CD14-positive monocyte (primary cell): ENCODE measurements around the gene TMCO4. TPM values are rescaled to one million over a fixed set of nuclear protein-coding genes. Genes with fewer than 3 reads are reported as not detected.

Source experiments
- DNase-seq, 3 donors: peaks; one replicate each; pipeline ENCODE4 v3.0.0-alpha.2; 2011 to 2022
- H2AFZ ChIP-seq: 2 replicates; pipeline ENCODE4 v1.6.0; 2012; ENCODE audit warnings: mild to moderate bottlenecking, low read depth, low read length, inconsistent platforms; ENCODE audit not compliant: insufficient read depth, poor library complexity, severe bottlenecking
- H3K27ac ChIP-seq, 2 donors: 1 replicate in 1 of 2; 2 replicates in 1 of 2; pipeline ENCODE4 v1.5.1; 2012 to 2013; ENCODE audit warnings: low read length in 2 of 2, control low read depth in 1 of 2, inconsistent platforms in 1 of 2, low read depth in 1 of 2, mild to moderate bottlenecking in 1 of 2
- H3K27me3 ChIP-seq, 2 donors: one replicate each; pipeline versions ENCODE4 v1.6.0 to v1.6.1; 2011 to 2013; ENCODE audit warnings: low read length in 2 of 2; ENCODE audit not compliant: control insufficient read depth in 2 of 2, insufficient read depth in 2 of 2
- H3K36me3 ChIP-seq, 2 donors: replicated peaks in 1 of 2; 1 replicate in 1 of 2; 2 replicates in 1 of 2; pipeline versions ENCODE4 v1.5.1 to v1.6.1; 2012 to 2013; ENCODE audit warnings: low read length in 2 of 2, control low read depth in 1 of 2, inconsistent platforms in 1 of 2, mild to moderate bottlenecking in 1 of 2; ENCODE audit not compliant: insufficient read depth in 2 of 2, control insufficient read depth in 1 of 2
- H3K4me1 ChIP-seq, 2 donors: 1 replicate in 1 of 2; 2 replicates in 1 of 2; pipeline versions ENCODE4 v1.5.1 to v1.6.1; 2012 to 2013; ENCODE audit warnings: low read length in 2 of 2, control low read depth in 1 of 2, inconsistent platforms in 1 of 2, mild to moderate bottlenecking in 1 of 2, moderate library complexity in 1 of 2; ENCODE audit not compliant: insufficient read depth in 2 of 2, control insufficient read depth in 1 of 2
- H3K4me2 ChIP-seq: replicated peaks from 2 replicates; pipeline ENCODE3; 2012; ENCODE audit warnings: low read length, moderate library complexity, mild to moderate bottlenecking; ENCODE audit not compliant: poor library complexity, severe bottlenecking; ENCODE audit errors: extremely low read depth
- H3K4me3 ChIP-seq, 3 experiments: fragments of 200-600 bp in 1 of 3; sonication (generic) in 1 of 3; replicated peaks in 1 of 3; 1 replicate in 2 of 3; 2 replicates in 1 of 3; pipeline ENCODE4 v1.5.1; 2011 to 2013; ENCODE audit warnings: low read length in 3 of 3, mild to moderate bottlenecking in 3 of 3, control low read depth in 2 of 3, low read depth in 2 of 3, inconsistent platforms in 1 of 3, moderate library complexity in 1 of 3
- H3K79me2 ChIP-seq: 2 replicates; pipeline ENCODE4 v1.6.0; 2012; ENCODE audit warnings: mild to moderate bottlenecking, control low read depth, inconsistent platforms, low read length, moderate library complexity; ENCODE audit not compliant: insufficient read depth
- H3K9ac ChIP-seq: 2 replicates; pipeline ENCODE4 v1.6.0; 2017; ENCODE audit warnings: low read length, mild to moderate bottlenecking; ENCODE audit not compliant: insufficient read depth, poor library complexity, severe bottlenecking
- H3K9me3 ChIP-seq, 2 donors: replicated peaks in 1 of 2; 1 replicate in 1 of 2; 2 replicates in 1 of 2; pipeline versions ENCODE4 v1.5.1 to v1.6.1; 2012 to 2013; ENCODE audit warnings: low read length in 2 of 2, control low read depth in 1 of 2; ENCODE audit not compliant: control insufficient read depth in 1 of 2, insufficient read depth in 1 of 2
- H4K20me1 ChIP-seq: 2 replicates; pipeline ENCODE4 v1.6.0; 2012; ENCODE audit warnings: mild to moderate bottlenecking, low read length, control low read depth, moderate library complexity; ENCODE audit not compliant: insufficient read depth
- H3K27ac Mint-ChIP-seq, 7 donors: one replicate each; pipeline ENCODE4 v1.8.0; 2020; ENCODE audit warnings: mild to moderate bottlenecking in 7 of 7, mixed read lengths in 7 of 7, moderate library complexity in 6 of 7, inconsistent platforms in 2 of 7
- H3K27me3 Mint-ChIP-seq, 3 donors: one replicate each; pipeline ENCODE4 v1.8.0; 2021 to 2022; ENCODE audit warnings: low read depth in 3 of 3, mild to moderate bottlenecking in 3 of 3, mixed read lengths in 3 of 3, moderate library complexity in 3 of 3, inconsistent platforms in 1 of 3
- H3K36me3 Mint-ChIP-seq, 2 donors: one replicate each; pipeline ENCODE4 v1.8.0; 2020; ENCODE audit warnings: mixed read lengths in 2 of 2, inconsistent platforms in 1 of 2, mild to moderate bottlenecking in 1 of 2
- H3K4me1 Mint-ChIP-seq: one replicate; pipeline ENCODE4 v1.8.0; 2020; ENCODE audit warnings: mild to moderate bottlenecking, mixed read lengths
- H3K4me3 Mint-ChIP-seq, 2 donors: one replicate each; pipeline ENCODE4 v1.8.0; 2020; ENCODE audit warnings: mild to moderate bottlenecking in 2 of 2, mixed read lengths in 2 of 2, moderate library complexity in 1 of 2
- H3K9me3 Mint-ChIP-seq, 7 donors: one replicate each; pipeline ENCODE4 v1.8.0; 2020 to 2022; ENCODE audit warnings: mixed read lengths in 7 of 7, mild to moderate bottlenecking in 6 of 7, moderate library complexity in 6 of 7, inconsistent platforms in 2 of 7
- WGBS: methylation state at CpG from one replicate; pipeline ENCODE4 v1.1.5; 2013; ENCODE audit warnings: missing lambda C conversion rate; ENCODE audit not compliant: insufficient coverage; 5-methylcytosine and 5-hydroxymethylcytosine counted together
- intact Hi-C, 2 donors: fragments of 100-400 bp; cut with micrococcal nuclease; formaldehyde crosslinking; loops; one replicate each; pipeline versions ENCODE4 v1.15.0 to v1.15.1; 2023
- polyA plus RNA-seq, 3 donors: library from polyadenylated mRNA; depleted of rRNA in 1 of 3; unstranded in 2 of 3; stranded (reverse) in 1 of 3; fragments of 300-500 nt in 2 of 3; fragments of >200 nt in 1 of 3; fragmentation: Illumina TruSeq in 2 of 3; gene quantifications; 1 replicate in 2 of 3; 2 replicates in 1 of 3; pipeline ENCODE4 v1.2.3, GENCODE V29; 2012 to 2021
- TF ChIP-seq, protein P1 (sequence below): fragments of 200-600 bp; IDR thresholded peaks from one replicate; pipeline ENCODE4 v1.8.0; 2022; ENCODE audit warnings: antibody characterized with exemption, mild to moderate bottlenecking

The TMCO4 gene
- polyA plus RNA-seq, 3 donors: 6.9 to 10.1 (median 7.9) TPM

GRCh38 chr1:19771350-19771749 is 28.4 kb downstream of the TMCO4 start:
- H3K36me3 Mint-ChIP-seq: peaks cover 53 to 65% of the 10 kb centered on the region in 2 donors
- Histone ChIP-seq H3K9ac (no peak overlapping the region), H3K27me3 (no peaks in the 10 kb centered on the region), H3K27ac (no peak overlapping the region), H4K20me1 (no peaks in the 10 kb centered on the region), H2AFZ (no peak overlapping the region), H3K4me1 (no peaks in the 10 kb centered on the region), H3K4me3 (no peak overlapping the region), H3K36me3 (peaks cover 36 to 85% of the 10 kb centered on the region in 2 donors), H3K79me2 (no peaks in the 10 kb centered on the region), H3K9me3 (no peaks in the 10 kb centered on the region), H3K4me2 (no peak overlapping the region)
- no peaks in the 10 kb centered on the region for H3K4me1 Mint-ChIP-seq
- no peak for DNase-seq
- H3K9me3 Mint-ChIP-seq: peaks cover 0 to 1% (median 0%) of the 10 kb centered on the region in 7 donors
- H3K4me3 Mint-ChIP-seq: no peak overlapping the region
- TF ChIP-seq, protein P1, sequence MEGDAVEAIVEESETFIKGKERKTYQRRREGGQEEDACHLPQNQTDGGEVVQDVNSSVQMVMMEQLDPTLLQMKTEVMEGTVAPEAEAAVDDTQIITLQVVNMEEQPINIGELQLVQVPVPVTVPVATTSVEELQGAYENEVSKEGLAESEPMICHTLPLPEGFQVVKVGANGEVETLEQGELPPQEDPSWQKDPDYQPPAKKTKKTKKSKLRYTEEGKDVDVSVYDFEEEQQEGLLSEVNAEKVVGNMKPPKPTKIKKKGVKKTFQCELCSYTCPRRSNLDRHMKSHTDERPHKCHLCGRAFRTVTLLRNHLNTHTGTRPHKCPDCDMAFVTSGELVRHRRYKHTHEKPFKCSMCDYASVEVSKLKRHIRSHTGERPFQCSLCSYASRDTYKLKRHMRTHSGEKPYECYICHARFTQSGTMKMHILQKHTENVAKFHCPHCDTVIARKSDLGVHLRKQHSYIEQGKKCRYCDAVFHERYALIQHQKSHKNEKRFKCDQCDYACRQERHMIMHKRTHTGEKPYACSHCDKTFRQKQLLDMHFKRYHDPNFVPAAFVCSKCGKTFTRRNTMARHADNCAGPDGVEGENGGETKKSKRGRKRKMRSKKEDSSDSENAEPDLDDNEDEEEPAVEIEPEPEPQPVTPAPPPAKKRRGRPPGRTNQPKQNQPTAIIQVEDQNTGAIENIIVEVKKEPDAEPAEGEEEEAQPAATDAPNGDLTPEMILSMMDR: no peak
- H3K27ac Mint-ChIP-seq: peak overlapping the region in 1 of 7 donors; percentile 67
- intact Hi-C loops: no loop called here
- H3K27me3 Mint-ChIP-seq: no peaks in the 10 kb centered on the region
- 100% methylated on average over 4 of the region's 6 CpGs for WGBS

- peaks cover 0 to 1% (median 0%) of the 10 kb centered on the region in 7 donors for H3K9me3 Mint-ChIP-seq
- no peaks in the 10 kb centered on the region for H3K79me2 ChIP-seq
- H3K4me3 ChIP-seq: no peak overlapping the region
- no peaks in the 10 kb centered on the region for H3K27me3 ChIP-seq
- H3K27ac Mint-ChIP-seq: no peak overlapping the region
- no peaks in the 10 kb centered on the region for H3K4me1 Mint-ChIP-seq
- H3K4me1 ChIP-seq: no peaks in the 10 kb centered on the region
- no peaks in the 10 kb centered on the region for H3K27me3 Mint-ChIP-seq
- peaks cover 55 to 62% of the 10 kb centered on the region in 2 donors for H3K36me3 Mint-ChIP-seq
- H3K4me2 ChIP-seq: no peak overlapping the region
- TF ChIP-seq, protein P1: no peak
- 40% methylated on average over 1 of the region's 10 CpGs for WGBS
- no peak overlapping the region for H3K9ac ChIP-seq
- no peak for DNase-seq
- H3K4me3 Mint-ChIP-seq: no peak overlapping the region
- H3K36me3 ChIP-seq: peaks cover 34 to 81% of the 10 kb centered on the region in 2 donors
- H3K27ac ChIP-seq: no peak overlapping the region
- no peaks in the 10 kb centered on the region for H3K9me3 ChIP-seq
- no peaks in the 10 kb centered on the region for H4K20me1 ChIP-seq
- intact Hi-C loops: no loop called here
- no peak overlapping the region for H2AFZ ChIP-seq
Observed at GRCh38 chr1:19770436-19771190, 29.1 kb downstream of the TMCO4 start.
